H7 (cell line): ENCODE data around the gene KLK3. TPM values are rescaled to one million over a fixed set of nuclear protein-coding genes. Genes with fewer than 3 reads are reported as not detected.
A peak's percentile ranks its signal among the peaks of the same experiment; 100 is the strongest.
"Not testable (repeated sequence)": the region's sequence is repeated elsewhere in the genome, so short reads cannot be mapped to it uniquely, and the experiment has no call there.

ENCODE experiments used
- DNase-seq: peaks from one replicate; pipeline ENCODE4 v3.0.0; 2012
- H3K27me3 ChIP-seq: 2 replicates; pipeline ENCODE4 v1.6.0; 2011; ENCODE audit warnings: mild to moderate bottlenecking, low read length; ENCODE audit not compliant: control insufficient read depth, insufficient read depth
- H3K36me3 ChIP-seq: replicated peaks from 2 replicates; pipeline ENCODE4 v1.5.1; 2011; ENCODE audit warnings: low read length; ENCODE audit not compliant: control insufficient read depth, insufficient read depth
- H3K4me3 ChIP-seq: 2 replicates; pipeline ENCODE4 v1.5.1; 2011; ENCODE audit warnings: low read depth, mild to moderate bottlenecking, control low read depth, low read length, moderate library complexity; ENCODE audit not compliant: insufficient read depth
- total RNA-seq: library from RNA; depleted of rRNA; stranded (reverse); fragments of >200 nt; shearing (Covaris generic); gene quantifications from 2 replicates; pipeline ENCODE4 v1.2.3, GENCODE V29; 2014

The KLK3 gene
- total RNA-seq, 1 experiment from 2014 or later: not detected

DNA sequence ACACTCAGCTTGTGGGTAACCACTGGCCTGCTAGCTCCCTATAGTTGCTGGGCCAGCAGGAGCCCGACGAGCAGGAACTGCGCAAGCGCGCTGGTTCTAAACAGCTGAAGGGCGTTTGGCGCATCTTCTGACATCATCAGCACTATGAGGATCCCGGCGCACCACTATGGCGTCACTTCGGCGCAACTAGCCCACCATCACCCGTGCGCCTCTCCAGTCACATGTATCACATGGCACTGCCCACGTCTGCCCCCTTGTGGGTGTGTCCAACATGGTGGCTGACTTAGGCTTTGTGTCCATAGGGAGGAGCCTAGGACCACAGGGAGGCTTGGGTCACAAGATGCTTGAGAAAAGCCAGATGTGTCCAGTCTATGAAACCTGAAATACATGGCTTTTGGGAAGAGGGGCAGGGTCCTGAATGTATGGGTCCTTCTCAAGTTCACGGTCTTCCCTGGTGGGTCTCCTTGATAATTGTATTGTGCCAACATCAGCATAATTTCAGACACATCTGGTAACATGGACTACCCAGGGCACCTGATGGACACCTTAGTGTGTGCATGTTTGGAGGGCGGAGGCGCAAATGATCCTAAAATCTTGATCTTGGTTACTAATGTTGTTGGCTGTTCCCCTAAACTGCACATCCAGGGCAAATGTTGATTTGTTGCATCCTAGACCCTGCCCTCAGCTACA is 38.5 kb downstream of the KLK3 start:
- no peaks in the 10 kb centered on the region for H3K36me3 ChIP-seq
- no peak overlapping the region for H3K4me3 ChIP-seq
- DNase-seq: peak; percentile 54
- H3K27me3 ChIP-seq: no peaks in the 10 kb centered on the region; the same call in 1 of the 2 replicates

- H3K36me3 ChIP-seq: no peaks in the 10 kb centered on the region
- no peak overlapping the region for H3K4me3 ChIP-seq
- no peaks in the 10 kb centered on the region; the same call in 1 of the 2 replicates for H3K27me3 ChIP-seq
- DNase-seq: no peak
Observed at GRCh38 chr19:50894478-50895356, 40.0 kb downstream of the KLK3 start.

- DNase-seq, H3K36me3 ChIP-seq, H3K4me3 ChIP-seq, H3K27me3 ChIP-seq: not testable (repeated sequence)
Observed at GRCh38 chr19:50896089-50896590, 41.4 kb downstream of the KLK3 start.

GRCh38 chr19:50896591-50897190 is 42.0 kb downstream of the KLK3 start:
- DNase-seq: no peak
- H3K36me3 ChIP-seq: no peaks in the 10 kb centered on the region
- no peak overlapping the region for H3K4me3 ChIP-seq
- H3K27me3 ChIP-seq: no peaks in the 10 kb centered on the region; the same call in 1 of the 2 replicates

- no peaks in the 10 kb centered on the region for H3K36me3 ChIP-seq
- no peaks in the 10 kb centered on the region; the same call in 1 of the 2 replicates for H3K27me3 ChIP-seq
- DNase-seq: no peak
- no peak overlapping the region for H3K4me3 ChIP-seq
Observed at GRCh38 chr19:50897191-50897607, 42.5 kb downstream of the KLK3 start.

- Histone ChIP-seq H3K27me3 (no peaks in the 10 kb centered on the region; the same call in 1 of the 2 replicates), H3K36me3 (no peaks in the 10 kb centered on the region), H3K4me3 (no peak overlapping the region)
- no peak for DNase-seq
Observed at GRCh38 chr19:50897612-50898011, 42.9 kb downstream of the KLK3 start.

- Histone ChIP-seq H3K4me3 (no peak overlapping the region), H3K36me3 (no peaks in the 10 kb centered on the region), H3K27me3 (no peaks in the 10 kb centered on the region; the same call in 1 of the 2 replicates)
- no peak for DNase-seq
Observed at GRCh38 chr19:50898018-50898417, 43.3 kb downstream of the KLK3 start.

GRCh38 chr19:50899569-50899968 is 44.9 kb downstream of the KLK3 start:
- no peaks in the 10 kb centered on the region; the same call in 1 of the 2 replicates for H3K27me3 ChIP-seq
- DNase-seq: no peak
- no peaks in the 10 kb centered on the region for H3K36me3 ChIP-seq
- no peak overlapping the region for H3K4me3 ChIP-seq

- H3K36me3 ChIP-seq: no peaks in the 10 kb centered on the region
- DNase-seq: no peak
- H3K4me3 ChIP-seq: no peak overlapping the region
- H3K27me3 ChIP-seq: peaks cover 3% of the 10 kb centered on the region
Observed at GRCh38 chr19:50902640-50903039, 47.9 kb downstream of the KLK3 start.

- no peak overlapping the region for H3K4me3 ChIP-seq
- H3K36me3 ChIP-seq: no peaks in the 10 kb centered on the region
- peaks cover 26% of the 10 kb centered on the region for H3K27me3 ChIP-seq
- peak; percentile 88 for DNase-seq
Observed at GRCh38 chr19:50906217-50906616, 51.5 kb downstream of the KLK3 start.

- Histone ChIP-seq H3K4me3 (no peak overlapping the region), H3K27me3 (peaks cover 46% of the 10 kb centered on the region), H3K36me3 (no peaks in the 10 kb centered on the region)
- DNase-seq: peak; percentile 28
Observed at GRCh38 chr19:50908336-50908735, 53.6 kb downstream of the KLK3 start.

DNA sequence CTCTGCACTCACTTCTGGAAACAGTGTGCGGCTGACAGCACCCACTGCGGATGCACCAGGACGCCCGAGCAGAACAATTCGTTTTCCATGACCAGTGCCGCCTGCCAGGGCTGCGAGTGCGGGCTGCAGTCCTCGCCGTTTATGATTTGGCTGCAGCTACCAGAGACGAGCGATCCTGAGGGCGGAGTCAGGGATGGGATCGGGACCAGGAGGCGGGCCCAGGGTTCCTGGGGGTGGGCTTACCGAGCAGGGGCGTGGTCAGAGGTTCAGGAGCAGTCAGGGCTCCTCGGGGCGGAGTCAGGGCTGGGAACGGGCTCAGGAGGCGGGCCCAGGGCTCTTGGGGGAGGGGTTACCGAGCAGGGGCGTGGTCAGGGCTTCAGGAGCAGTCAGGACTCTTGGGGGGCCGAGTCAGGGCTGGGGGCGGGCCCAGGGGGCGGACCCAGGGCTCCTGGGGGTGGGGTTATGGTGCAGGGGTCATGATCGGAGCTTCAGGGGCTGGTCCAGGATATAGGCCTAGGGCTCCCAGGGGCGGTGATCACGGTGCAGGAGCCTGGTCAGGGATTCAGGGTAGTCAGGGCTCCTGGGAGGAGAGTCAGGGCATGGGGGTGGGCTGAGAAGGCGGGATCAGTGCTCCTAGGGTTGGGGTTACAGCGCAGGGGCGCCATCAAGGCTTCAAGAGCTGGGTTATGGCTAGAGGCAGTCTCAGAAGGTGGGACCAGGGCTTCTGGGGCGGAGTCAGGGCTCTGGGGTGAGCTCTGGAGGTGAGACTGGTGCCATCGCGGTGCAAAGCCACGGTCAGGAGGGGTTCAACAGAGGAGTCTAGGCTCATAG is 54.7 kb downstream of the KLK3 start:
- peak; percentile 99 for DNase-seq
- Histone ChIP-seq H3K27me3 (peaks cover 50% of the 10 kb centered on the region), H3K4me3 (peak overlapping the region; percentile 41), H3K36me3 (no peaks in the 10 kb centered on the region)
